ENCODE data around the gene WDR45. TPM values are rescaled to one million over a fixed set of nuclear protein-coding genes. Genes with fewer than 3 reads are reported as not detected.

WDR45 gene
- total RNA-seq, 1 donor from 2014 or later: 63.2 TPM

GRCh38 chrX:49064303-49064702 lies 15.4 kb downstream of the WDR45 start:
- Histone ChIP-seq H3K27me3 (no peaks in the 10 kb centered on the region), H3K27ac (no peak overlapping the region), H3K36me3 (no peaks in the 10 kb centered on the region), H3K4me3 (no peak overlapping the region), H3K9me3 (no peaks in the 10 kb centered on the region), H3K4me1 (no peaks in the 10 kb centered on the region)
- DNase-seq (no peak), ATAC-seq (no peak)
- intact Hi-C loops (cut with DNase I): no loop called here
- TF ChIP-seq CTCF (IDR thresholded peaks at IDR 0.05): no peak

GRCh38 chrX:49063715-49064114 lies 16.0 kb downstream of the WDR45 start:
- Histone ChIP-seq H3K4me1 (no peaks in the 10 kb centered on the region), H3K9me3 (no peaks in the 10 kb centered on the region), H3K27me3 (no peaks in the 10 kb centered on the region), H3K27ac (no peak overlapping the region), H3K36me3 (no peaks in the 10 kb centered on the region), H3K4me3 (no peak overlapping the region)
- intact Hi-C loops (cut with DNase I): no loop called here
- TF ChIP-seq CTCF (IDR thresholded peaks at IDR 0.05): no peak
- no peak for ATAC-seq
- DNase-seq: no peak

- H3K4me1 ChIP-seq: no peaks in the 10 kb centered on the region
- DNase-seq (no peak), ATAC-seq (no peak)
- no peak overlapping the region for H3K4me3 ChIP-seq
- H3K27me3 ChIP-seq: no peaks in the 10 kb centered on the region
- no peak overlapping the region for H3K27ac ChIP-seq
- no peaks in the 10 kb centered on the region for H3K36me3 ChIP-seq
- no peaks in the 10 kb centered on the region for H3K9me3 ChIP-seq
- intact Hi-C loops (cut with DNase I): no loop called here
- no peak for TF ChIP-seq CTCF (IDR thresholded peaks at IDR 0.05)
Measured at GRCh38 chrX:49061916-49062315, 17.8 kb downstream of the WDR45 start.

GRCh38 chrX:49061490-49061889 lies 18.2 kb downstream of the WDR45 start:
- no peak for TF ChIP-seq CTCF (IDR thresholded peaks at IDR 0.05)

GRCh38 chrX:49060914-49061313 lies 18.8 kb downstream of the WDR45 start:
- intact Hi-C loops (cut with DNase I): no loop called here

More at GRCh38 chrX:49061490-49061889, 18.2 kb downstream of the WDR45 start:
- intact Hi-C loops (cut with DNase I): no loop called here
- Histone ChIP-seq H3K4me3 (no peak overlapping the region), H3K9me3 (no peaks in the 10 kb centered on the region), H3K4me1 (no peaks in the 10 kb centered on the region), H3K27ac (no peak overlapping the region), H3K27me3 (no peaks in the 10 kb centered on the region), H3K36me3 (no peaks in the 10 kb centered on the region)
- no peak for ATAC-seq
- DNase-seq: no peak

More at GRCh38 chrX:49060914-49061313, 18.8 kb downstream of the WDR45 start:
- Histone ChIP-seq H3K27me3 (no peaks in the 10 kb centered on the region), H3K9me3 (no peaks in the 10 kb centered on the region), H3K36me3 (no peaks in the 10 kb centered on the region), H3K27ac (no peak overlapping the region), H3K4me3 (no peak overlapping the region), H3K4me1 (no peaks in the 10 kb centered on the region)
- ATAC-seq (no peak), DNase-seq (no peak)
- no peak for TF ChIP-seq CTCF (IDR thresholded peaks at IDR 0.05)

Measured in upper lobe of right lung (tissue), 1 donor.